Measurements from ENCODE around the gene FAM193B. TPM values are rescaled to one million over a fixed set of nuclear protein-coding genes. Genes with fewer than 3 reads are reported as not detected.

Gene FAM193B
- total and polyA plus RNA-seq, 2 of the 13 experiments (the other 11 are each of a cell fraction or from before 2014, with no cell fraction given): 21.2 to 40.9 TPM

GRCh38 chr5:177599731-177600507, 45.6 kb upstream of the FAM193B start, which contains the start of gene B4GALT7 (continued):
- TF ChIP-seq ZGPAT (CRISPR knock-in tag; IDR thresholded peaks at IDR 0.05): peak; percentile 74; the same call in 1 of the 2 replicates
- TF ChIP-seq TFAP4 (IDR thresholded peaks at IDR 0.05; ENCODE audit: borderline replicate concordance, low read depth): no peak
- TF ChIP-seq ZNF660 (CRISPR knock-in tag; IDR thresholded peaks at IDR 0.05; ENCODE audit: borderline replicate concordance, low read depth): no peak
- no peak for TF ChIP-seq GZF1 (CRISPR knock-in tag; IDR thresholded peaks at IDR 0.05)
- no peak for TF ChIP-seq SMC3 (IDR thresholded peaks at IDR 0.05; ENCODE audit: low read length)
- TF ChIP-seq THRA (CRISPR knock-in tag; IDR thresholded peaks at IDR 0.05; ENCODE audit: borderline replicate concordance): 0 out of 2 replicates have a peak, but pooled peaks have one; percentile 13
- TF ChIP-seq IKZF4 (CRISPR knock-in tag; IDR thresholded peaks at IDR 0.05; ENCODE audit: borderline replicate concordance, low read depth, not compliant biosample characterization): peak; percentile 83
- TF ChIP-seq ZNF276 (CRISPR knock-in tag; IDR thresholded peaks at IDR 0.05; ENCODE audit: low read depth): 0 out of 2 replicates have a peak, but pooled peaks have one; percentile 26
- peak; percentile 42; the same call in 1 of the 2 replicates for TF ChIP-seq IKZF5 (CRISPR knock-in tag; IDR thresholded peaks at IDR 0.05)
- TF ChIP-seq YY1 (IDR thresholded peaks at IDR 0.05; ENCODE audit: insufficient read depth, insufficient replicate concordance, low read depth, low read length): peak; percentile 89
- TF ChIP-seq ZNF616 (CRISPR knock-in tag; IDR thresholded peaks at IDR 0.05; ENCODE audit: low read depth): 0 out of 2 replicates have a peak, but pooled peaks have one; percentile 43
- TF ChIP-seq ZNF563 (CRISPR knock-in tag; IDR thresholded peaks at IDR 0.05): peak; percentile 61; the same call in 1 of the 2 replicates
- TF ChIP-seq ZBTB7B (CRISPR knock-in tag; IDR thresholded peaks at IDR 0.05): peak; percentile 60; the same call in 1 of the 2 replicates
- TF ChIP-seq ZNF709 (CRISPR knock-in tag; IDR thresholded peaks at IDR 0.05): peak; percentile 68; the same call in 1 of the 2 replicates
- no peak for TF ChIP-seq ZNF850 (CRISPR knock-in tag; conservative IDR thresholded peaks at IDR 0.05)
- peak; percentile 86 for TF ChIP-seq KLF12 (CRISPR knock-in tag; IDR thresholded peaks at IDR 0.05; ENCODE audit: borderline replicate concordance)
- TF ChIP-seq ZNF839 (CRISPR knock-in tag; IDR thresholded peaks at IDR 0.05; ENCODE audit: borderline replicate concordance): no peak
- TF ChIP-seq ZNF557 (CRISPR knock-in tag; IDR thresholded peaks at IDR 0.05): no peak
- peak; percentile 8 for TF ChIP-seq TAF15 (IDR thresholded peaks at IDR 0.05; ENCODE audit: low read depth, low read length, poor library complexity, severe bottlenecking)
- TF ChIP-seq ZNF138 (CRISPR knock-in tag; IDR thresholded peaks at IDR 0.05; ENCODE audit: low read depth): 0 out of 2 replicates have a peak, but pooled peaks have one; percentile 41
- TF ChIP-seq ZNF331 (CRISPR knock-in tag; IDR thresholded peaks at IDR 0.05): peak; percentile 73
- no peak for TF ChIP-seq TCF7 (IDR thresholded peaks at IDR 0.05; ENCODE audit: low read depth)
